Stimulated activated CD4-positive, alpha-beta T cell treated with anti-CD3 and anti-CD28 coated beads, Interleukin-15, amount 100 ng/mL, for 1 hour (primary cell): ENCODE measurements around the gene SLC7A8.

Experiments used
- DNase-seq, 2 donors: peaks; one replicate each; pipeline ENCODE4 v3.0.0-alpha.2; 2020; ENCODE audit warnings: low read depth in 1 of 2, low spot score in 1 of 2

SLC7A8 gene

GRCh38 chr14:23095196-23096108 is 88.0 kb downstream of the SLC7A8 start, which contains the start of gene C14orf119:
Gene C14orf119 (plus strand): TSS chr14:23095505. CDS start chr14:23097659, 2,154 bp downstream.
- DNase-seq, result peak; percentile 97 to 98

GRCh38 chr14:23094666-23095195 is 88.7 kb downstream of the SLC7A8 start, which contains the start of gene ACIN1:
Gene ACIN1 (minus strand): TSS chr14:23095136. CDS start chr14:23095112, 24 bp downstream.
- peak; percentile 53 to 54 for DNase-seq

DNA sequence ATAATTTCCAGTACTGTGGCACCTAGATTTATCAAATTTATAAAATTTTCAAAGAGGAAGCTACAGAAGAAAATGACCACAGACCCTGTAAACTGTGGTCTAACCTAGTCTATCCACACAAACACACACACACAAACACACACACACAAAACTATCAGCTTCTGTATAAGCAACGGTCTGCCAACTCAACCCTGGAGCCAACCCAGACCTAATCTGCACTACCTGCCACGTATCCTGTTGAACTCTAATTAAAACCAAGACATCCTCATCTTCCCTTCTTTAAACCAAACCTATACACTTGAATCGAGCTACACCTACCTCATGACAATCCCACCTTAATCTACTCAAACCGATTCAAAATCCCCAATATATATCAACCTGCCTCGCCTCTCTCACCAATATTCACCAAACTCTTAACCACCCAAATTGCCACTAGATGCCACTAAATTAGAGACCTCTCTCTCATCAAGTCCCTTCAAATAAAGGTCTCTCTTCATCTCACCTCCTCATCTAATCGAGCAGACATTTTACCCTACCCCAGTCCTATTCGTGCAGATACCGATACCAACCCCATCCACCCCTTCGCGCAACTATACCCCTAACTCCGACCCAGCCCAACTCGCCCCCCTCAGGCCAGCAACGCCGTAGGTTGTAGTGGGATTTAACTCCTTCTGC is 89.3 kb downstream of the SLC7A8 start:
- no peak for DNase-seq

DNA sequence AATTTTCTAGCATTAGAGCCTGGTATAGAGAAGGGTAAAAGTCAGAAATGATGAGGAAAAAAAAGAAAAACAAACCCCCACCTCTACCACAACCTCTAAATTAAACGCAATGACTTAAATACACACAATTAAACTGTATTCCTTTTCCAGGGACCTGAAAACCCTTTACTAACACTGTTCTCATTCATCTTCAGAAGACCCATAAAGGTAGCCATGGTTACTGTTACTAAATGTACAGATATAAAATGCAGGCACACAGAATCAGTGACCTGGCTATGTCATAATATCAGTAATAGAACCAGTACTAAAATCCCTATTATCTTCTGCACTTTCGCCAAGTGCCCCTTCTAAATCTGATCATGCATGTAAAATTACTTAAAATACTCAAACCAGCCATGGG is 89.9 kb downstream of the SLC7A8 start:
- no peak for DNase-seq

GRCh38 chr14:23093104-23093503 is 90.4 kb downstream of the SLC7A8 start:
- DNase-seq, result no peak

DNA sequence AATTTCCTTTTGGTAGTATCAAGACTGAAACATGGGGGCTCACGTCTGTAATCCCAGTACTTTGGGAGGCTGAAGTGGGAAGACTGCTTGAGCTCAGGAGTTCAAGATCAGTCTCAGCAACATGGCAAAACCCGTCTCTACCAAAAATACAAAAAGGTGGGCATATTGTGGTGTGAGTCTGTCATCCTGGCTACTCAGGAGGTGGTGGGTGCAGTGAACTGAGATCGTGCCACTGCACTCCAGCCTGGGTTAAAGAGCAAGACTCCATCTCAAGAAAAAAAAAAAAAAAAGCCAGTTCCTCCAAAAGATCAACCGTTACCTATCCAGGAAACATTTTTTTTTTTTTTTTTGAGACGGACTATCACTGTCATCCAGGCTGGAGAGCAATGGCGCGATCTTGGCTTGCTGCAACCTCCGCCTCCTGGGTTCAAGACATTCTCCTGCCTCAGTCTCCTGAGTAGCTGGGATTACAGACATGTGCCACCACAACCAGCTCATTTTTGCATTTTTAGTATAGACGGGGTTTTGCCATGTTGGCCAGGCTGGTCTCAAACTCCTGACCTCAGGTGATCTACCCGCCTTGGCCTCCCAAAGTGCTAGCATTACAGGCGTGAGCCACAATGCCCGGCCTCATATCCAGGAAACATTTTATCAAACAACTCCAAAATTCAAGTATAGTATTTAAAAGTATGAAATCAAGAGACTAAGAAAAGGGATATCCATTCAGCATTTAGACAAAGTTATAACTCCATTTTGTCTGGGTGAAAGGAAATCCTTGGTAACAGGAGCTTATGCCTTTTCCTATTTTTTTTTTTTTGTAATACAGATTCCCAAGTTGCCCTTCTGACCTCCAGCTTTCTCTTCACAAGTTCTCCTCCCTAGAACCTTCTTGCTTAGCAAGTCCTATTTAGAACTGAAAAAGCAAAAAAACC is 91.9 kb downstream of the SLC7A8 start:
- no peak for DNase-seq

DNA sequence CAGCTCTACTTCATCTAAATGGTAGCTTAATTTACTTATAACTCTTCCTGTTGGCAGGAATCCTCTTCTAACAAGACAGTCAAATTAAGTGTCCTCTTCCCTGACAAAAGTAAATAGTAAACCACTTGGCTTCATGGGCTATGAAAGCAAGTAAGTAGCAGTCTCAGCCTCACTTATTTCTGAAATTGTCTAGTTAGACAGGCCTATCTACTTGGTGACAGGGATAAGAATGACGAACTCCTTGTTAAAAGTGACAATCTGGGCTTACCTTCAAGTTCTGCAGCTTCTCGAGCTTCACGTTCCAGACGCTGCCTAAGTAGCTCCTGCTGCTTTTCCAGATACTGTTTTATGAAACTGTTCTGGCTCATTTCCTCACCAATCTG is 93.2 kb downstream of the SLC7A8 start:
- no peak for DNase-seq

DNA sequence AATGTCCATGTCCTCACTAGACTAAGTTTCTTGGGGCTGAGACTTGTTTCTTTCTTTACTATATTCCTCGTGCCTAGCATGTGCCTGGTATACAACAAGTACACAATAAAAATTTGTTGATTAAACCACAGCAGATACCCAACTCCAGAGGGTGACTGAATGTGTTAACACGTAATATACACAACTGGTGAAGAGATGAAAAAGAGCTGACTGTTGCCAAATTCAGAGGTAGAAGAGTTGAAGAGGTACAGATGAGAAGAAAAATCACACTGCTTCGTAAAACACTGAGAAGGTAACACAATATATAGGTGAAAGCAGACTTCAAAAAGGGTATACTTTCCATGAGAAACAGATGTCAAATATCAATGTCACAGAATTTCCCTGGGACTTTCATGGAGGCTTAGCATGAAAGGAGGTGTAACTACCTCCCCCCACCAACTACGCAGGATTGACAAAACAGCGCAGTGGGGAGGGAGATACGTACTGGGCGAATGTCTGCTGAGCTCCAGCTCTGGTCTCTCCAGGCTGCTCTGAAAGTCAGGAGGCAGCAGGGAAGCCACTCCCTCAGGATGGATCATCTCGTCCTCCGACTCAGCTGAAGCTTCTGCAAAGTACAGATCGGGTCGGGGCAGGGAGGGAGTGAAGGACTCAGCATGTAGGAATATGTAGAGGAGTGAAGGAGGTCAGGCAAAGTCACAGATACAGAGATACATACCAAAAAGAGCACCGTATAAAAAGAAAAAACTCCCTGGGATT is 93.8 kb downstream of the SLC7A8 start:
- no peak for DNase-seq

- no peak for DNase-seq
Measured at GRCh38 chr14:23086565-23086964, 96.9 kb downstream of the SLC7A8 start.

GRCh38 chr14:23085458-23085857 is 98.0 kb downstream of the SLC7A8 start:
- no peak for DNase-seq

DNA sequence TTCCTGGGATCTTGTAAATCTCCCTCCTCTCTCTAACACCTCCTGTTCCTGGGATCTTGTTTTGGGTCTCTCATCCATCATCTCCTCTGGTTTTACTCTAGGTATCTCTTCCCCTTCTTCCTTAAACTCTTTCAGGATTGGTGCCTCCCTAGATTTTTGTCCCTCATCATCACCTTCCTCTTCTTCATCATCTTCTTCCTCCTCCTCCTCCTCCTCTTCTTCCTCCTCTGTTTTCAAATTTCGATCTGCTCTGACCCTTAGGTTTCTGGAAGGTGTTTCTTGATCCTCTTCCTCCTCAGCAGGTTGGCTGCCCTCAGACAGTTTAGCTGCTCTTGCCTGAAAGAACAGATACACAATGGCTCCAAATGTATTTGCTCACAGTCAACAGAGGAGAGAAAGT is 103.0 kb downstream of the SLC7A8 start:
- DNase-seq, result no peak

DNA sequence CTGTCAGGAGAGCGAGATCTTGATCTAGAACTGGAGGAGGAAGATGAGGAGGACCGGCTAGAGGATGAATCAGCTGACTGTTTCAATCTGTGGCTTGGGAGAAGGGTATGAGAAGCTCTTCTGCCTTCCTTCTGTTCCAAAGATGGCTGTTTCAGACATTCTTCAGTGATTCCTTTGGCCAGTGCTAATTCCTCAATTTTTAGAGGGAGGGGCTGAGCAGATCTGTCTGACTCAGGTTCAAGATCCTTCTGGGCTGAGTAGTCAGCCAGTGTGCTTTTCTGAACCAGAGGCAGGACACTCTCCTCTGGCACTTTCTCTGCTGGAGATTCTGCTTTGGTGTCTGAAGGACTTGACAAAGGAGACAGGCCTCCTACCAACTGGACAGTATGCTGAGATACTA is 103.7 kb downstream of the SLC7A8 start:
- no peak for DNase-seq

- no peak for DNase-seq
Measured at GRCh38 chr14:23078692-23079116, 104.8 kb downstream of the SLC7A8 start.

DNA sequence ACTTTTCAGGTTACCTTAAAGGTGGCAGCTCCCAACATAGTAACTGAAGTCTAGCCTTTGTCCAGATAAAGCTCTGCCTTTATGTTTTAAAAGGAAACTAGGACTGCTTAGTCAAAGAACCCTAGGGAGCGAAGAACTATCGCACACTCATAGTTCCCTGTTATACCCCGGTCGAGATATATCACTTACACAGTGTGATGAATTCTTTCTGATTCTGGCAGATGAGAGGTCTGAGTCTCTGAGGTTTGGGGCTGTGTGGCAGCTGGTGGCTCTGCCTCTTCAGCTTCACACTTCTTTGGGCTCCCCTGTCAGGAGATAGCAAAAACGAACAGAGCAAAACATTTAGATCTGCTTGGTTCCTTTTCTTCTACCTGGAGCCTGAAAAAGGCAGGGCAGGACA is 105.5 kb downstream of the SLC7A8 start:
- DNase-seq, result no peak

DNA sequence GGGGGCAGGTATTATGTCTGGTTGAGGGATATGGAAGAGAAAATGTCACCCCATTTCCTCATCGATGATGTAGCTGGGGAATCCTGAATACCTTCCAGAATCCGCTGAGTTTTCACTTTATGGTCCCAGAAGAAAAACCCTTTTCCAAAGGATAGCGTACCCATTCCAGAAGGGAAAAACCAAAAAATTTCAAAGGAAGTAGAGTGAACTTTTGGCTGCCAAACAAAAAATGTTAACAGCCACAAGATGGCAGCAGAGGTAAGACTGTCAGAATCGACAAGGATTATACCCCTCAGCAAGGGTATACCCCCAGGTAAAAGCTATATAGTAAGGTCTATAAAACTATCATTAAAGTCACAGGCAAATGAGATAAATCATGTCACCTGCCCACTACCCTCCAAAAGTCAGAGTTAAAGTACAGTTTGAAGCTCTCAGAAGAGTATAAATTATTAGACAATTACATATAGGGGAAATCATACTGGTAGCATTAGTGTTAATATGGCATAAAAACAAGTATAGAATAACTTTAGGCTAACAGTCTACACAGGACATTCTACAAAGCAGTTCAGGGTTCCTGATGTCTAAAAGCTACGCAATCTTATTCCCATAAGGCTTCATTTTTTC is 106.6 kb downstream of the SLC7A8 start:
- no peak for DNase-seq
